SK-N-SH (cell line): ENCODE measurements around the gene PADI2.

Experiments used
- ELF1 ChIP-seq: IDR thresholded peaks from 2 replicates; pipeline ENCODE4 v1.4.0; 2012
- NRF1 ChIP-seq: IDR thresholded peaks from 2 replicates; pipeline ENCODE4 v1.6.1; 2012; ENCODE audit warnings: low read depth, mild to moderate bottlenecking, low read length
- TAF1 ChIP-seq: IDR thresholded peaks from 2 replicates; pipeline ENCODE4 v1.6.1; 2012; ENCODE audit warnings: low read depth, mild to moderate bottlenecking, low read length, moderate library complexity, borderline replicate concordance
- TF ChIP-seq, protein P1 (sequence below): fragments of 200-600 bp; sonication (generic); IDR thresholded peaks from 2 replicates; pipeline ENCODE4 v1.6.1; 2017; ENCODE audit warnings: antibody characterized with exemption, mild to moderate bottlenecking, moderate library complexity
- TF ChIP-seq, protein P2 (sequence below): fragments of 150-350 bp; IDR thresholded peaks from 2 replicates; pipeline ENCODE4 v1.6.1; 2017; ENCODE audit warnings: antibody characterized with exemption, low read length, low read depth, borderline replicate concordance

DNA sequence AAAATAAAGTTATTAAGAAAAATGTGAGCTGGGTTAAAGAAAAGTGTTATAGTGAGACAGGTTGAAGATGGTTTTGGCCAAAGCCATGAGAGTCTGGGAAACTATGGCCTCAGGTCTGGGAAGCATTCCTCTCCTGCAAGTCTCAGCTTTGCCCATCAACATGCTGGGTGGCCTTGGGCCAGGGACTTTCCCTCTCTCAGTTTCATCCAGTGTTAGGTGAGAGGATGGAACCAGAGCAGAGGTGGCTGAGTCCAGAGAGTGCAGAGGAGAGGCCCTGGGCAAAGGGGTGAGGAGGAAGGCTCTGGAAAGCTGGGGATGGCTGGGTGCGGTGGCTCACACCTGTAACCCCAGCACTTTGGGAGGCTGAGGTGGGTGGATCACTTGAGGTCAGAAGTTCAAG, 10.5 kb downstream of the PADI2 start:
- TF ChIP-seq, protein P1, sequence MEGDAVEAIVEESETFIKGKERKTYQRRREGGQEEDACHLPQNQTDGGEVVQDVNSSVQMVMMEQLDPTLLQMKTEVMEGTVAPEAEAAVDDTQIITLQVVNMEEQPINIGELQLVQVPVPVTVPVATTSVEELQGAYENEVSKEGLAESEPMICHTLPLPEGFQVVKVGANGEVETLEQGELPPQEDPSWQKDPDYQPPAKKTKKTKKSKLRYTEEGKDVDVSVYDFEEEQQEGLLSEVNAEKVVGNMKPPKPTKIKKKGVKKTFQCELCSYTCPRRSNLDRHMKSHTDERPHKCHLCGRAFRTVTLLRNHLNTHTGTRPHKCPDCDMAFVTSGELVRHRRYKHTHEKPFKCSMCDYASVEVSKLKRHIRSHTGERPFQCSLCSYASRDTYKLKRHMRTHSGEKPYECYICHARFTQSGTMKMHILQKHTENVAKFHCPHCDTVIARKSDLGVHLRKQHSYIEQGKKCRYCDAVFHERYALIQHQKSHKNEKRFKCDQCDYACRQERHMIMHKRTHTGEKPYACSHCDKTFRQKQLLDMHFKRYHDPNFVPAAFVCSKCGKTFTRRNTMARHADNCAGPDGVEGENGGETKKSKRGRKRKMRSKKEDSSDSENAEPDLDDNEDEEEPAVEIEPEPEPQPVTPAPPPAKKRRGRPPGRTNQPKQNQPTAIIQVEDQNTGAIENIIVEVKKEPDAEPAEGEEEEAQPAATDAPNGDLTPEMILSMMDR: no peak
- TF ChIP-seq, protein P2, sequence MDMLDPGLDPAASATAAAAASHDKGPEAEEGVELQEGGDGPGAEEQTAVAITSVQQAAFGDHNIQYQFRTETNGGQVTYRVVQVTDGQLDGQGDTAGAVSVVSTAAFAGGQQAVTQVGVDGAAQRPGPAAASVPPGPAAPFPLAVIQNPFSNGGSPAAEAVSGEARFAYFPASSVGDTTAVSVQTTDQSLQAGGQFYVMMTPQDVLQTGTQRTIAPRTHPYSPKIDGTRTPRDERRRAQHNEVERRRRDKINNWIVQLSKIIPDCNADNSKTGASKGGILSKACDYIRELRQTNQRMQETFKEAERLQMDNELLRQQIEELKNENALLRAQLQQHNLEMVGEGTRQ: no peak
- no peak for TF ChIP-seq ELF1
- no peak for TF ChIP-seq TAF1
- no peak for TF ChIP-seq NRF1
